Measurements from ENCODE around the gene PLET1. TPM values are rescaled to one million over a fixed set of nuclear protein-coding genes. Genes with fewer than 3 reads are reported as not detected.

Gene PLET1
- total and polyA plus RNA-seq, 2 donors (not counting 1 experiment from before 2014, with no cell fraction given) = not detected

DNA sequence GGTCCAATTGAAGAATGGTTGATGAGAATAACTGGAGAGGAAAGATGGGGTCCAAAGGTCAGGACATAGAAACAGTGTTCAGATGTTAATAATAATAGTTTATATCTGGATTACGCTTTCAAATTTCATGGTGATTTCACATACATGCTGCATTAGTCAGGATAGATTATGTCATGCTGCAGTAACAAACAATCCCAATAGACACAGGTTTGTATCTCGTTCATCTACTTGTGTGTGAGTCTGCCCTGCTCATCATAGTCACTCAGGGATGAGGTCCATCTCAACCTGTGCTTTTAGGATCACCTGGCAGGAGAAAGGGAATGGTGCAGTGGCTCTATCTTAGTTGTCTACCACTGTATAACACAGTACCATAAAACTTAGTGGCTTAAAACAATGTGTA, 48.0 kb upstream of the PLET1 start:
- Histone ChIP-seq H3K36me3 (replicated peaks in 1 of 2; ENCODE audit: control extremely low read depth in 1 of 2, control insufficient read depth in 1 of 2, extremely low read depth in 1 of 2, insufficient read depth in 2 of 2, low read length in 1 of 2) (no peaks in the 10 kb centered on the region), H3K9ac (ENCODE audit: low read length) (no peak overlapping the region), H2AFZ (ENCODE audit: insufficient read depth, low read depth, low read length, poor library complexity, severe bottlenecking) (no peak overlapping the region), H3K27ac (ENCODE audit: low read length in 2 of 2) (no peak overlapping the region), H3K79me2 (ENCODE audit: control insufficient read depth, insufficient read depth, low read length) (no peaks in the 10 kb centered on the region), H3K9me3 (ENCODE audit: control extremely low read depth in 1 of 3, control insufficient read depth in 2 of 3, insufficient read depth in 1 of 3, low read length in 2 of 3) (no peaks in the 10 kb centered on the region), H3K4me3 (ENCODE audit: control extremely low read depth in 1 of 5, extremely low read depth in 1 of 5, insufficient read depth in 1 of 5, low read depth in 2 of 5, low read length in 4 of 5) (no peak overlapping the region), H3K27me3 (replicated peaks in 1 of 4; ENCODE audit: control extremely low read depth in 1 of 4, control insufficient read depth in 3 of 4, insufficient read depth in 4 of 4, low read length in 3 of 4) (no peaks in the 10 kb centered on the region), H3K4me2 (replicated peaks; ENCODE audit: low read depth, low read length, poor library complexity, severe bottlenecking) (no peak overlapping the region), H3K4me1 (ENCODE audit: control insufficient read depth in 2 of 2, insufficient read depth in 2 of 2, low read length in 2 of 2) (no peaks in the 10 kb centered on the region), H4K20me1 (ENCODE audit: control insufficient read depth, insufficient read depth, low read length, poor library complexity, severe bottlenecking) (no peaks in the 10 kb centered on the region)
- intact Hi-C loops (cut with micrococcal nuclease) = no loop called here
- ATAC-seq (ENCODE audit: low read depth) (no peak), DNase-seq (no peak)
- ChIA-PET POLR2A (no interaction called here), CTCF (interaction anchor here (1.0 kb wide), 1 partner anchor 28 kb away, joined by 3 read pairs; no protein-coding TSS in a partner anchor)
- H3K27ac Mint-ChIP-seq = no peak overlapping the region
- TF ChIP-seq EZH2 (IDR thresholded peaks at IDR 0.05; ENCODE audit: borderline replicate concordance, insufficient read depth, low read depth, low read length, poor library complexity, severe bottlenecking) (no peak), CTCF (IDR thresholded peaks at IDR 0.05) (no peak)
- no peaks in the 10 kb centered on the region for H3K4me1 Mint-ChIP-seq
- WGBS (ENCODE audit: insufficient coverage) = no CpG with 5 or more reads among the region's 2 CpGs
- H3K27me3 Mint-ChIP-seq = no peaks in the 10 kb centered on the region
- H3K9me3 Mint-ChIP-seq (ENCODE audit: insufficient read depth) = peaks cover 5% of the 10 kb centered on the region
- no peak overlapping the region for H3K4me3 Mint-ChIP-seq

- no peaks in the 10 kb centered on the region for H3K4me1 Mint-ChIP-seq
- Histone ChIP-seq H3K79me2 (ENCODE audit: control insufficient read depth, insufficient read depth, low read length) (no peaks in the 10 kb centered on the region), H3K4me2 (replicated peaks; ENCODE audit: low read depth, low read length, poor library complexity, severe bottlenecking) (no peak overlapping the region), H3K4me1 (ENCODE audit: control insufficient read depth in 2 of 2, insufficient read depth in 2 of 2, low read length in 2 of 2) (no peaks in the 10 kb centered on the region), H4K20me1 (ENCODE audit: control insufficient read depth, insufficient read depth, low read length, poor library complexity, severe bottlenecking) (no peaks in the 10 kb centered on the region), H3K9ac (ENCODE audit: low read length) (no peak overlapping the region), H3K36me3 (replicated peaks in 1 of 2; ENCODE audit: control extremely low read depth in 1 of 2, control insufficient read depth in 1 of 2, extremely low read depth in 1 of 2, insufficient read depth in 2 of 2, low read length in 1 of 2) (no peaks in the 10 kb centered on the region), H3K27me3 (replicated peaks in 1 of 4; ENCODE audit: control extremely low read depth in 1 of 4, control insufficient read depth in 3 of 4, insufficient read depth in 4 of 4, low read length in 3 of 4) (no peaks in the 10 kb centered on the region), H3K4me3 (ENCODE audit: control extremely low read depth in 1 of 5, extremely low read depth in 1 of 5, insufficient read depth in 1 of 5, low read depth in 2 of 5, low read length in 4 of 5) (no peak overlapping the region), H3K27ac (ENCODE audit: low read length in 2 of 2) (no peak overlapping the region), H3K9me3 (ENCODE audit: control extremely low read depth in 1 of 3, control insufficient read depth in 2 of 3, insufficient read depth in 1 of 3, low read length in 2 of 3) (no peaks in the 10 kb centered on the region), H2AFZ (ENCODE audit: insufficient read depth, low read depth, low read length, poor library complexity, severe bottlenecking) (no peak overlapping the region)
- TF ChIP-seq CTCF (IDR thresholded peaks at IDR 0.05) = no peak
- no peak overlapping the region for H3K27ac Mint-ChIP-seq
- DNase-seq = no peak
- no peak for ATAC-seq (ENCODE audit: low read depth)
- H3K9me3 Mint-ChIP-seq (ENCODE audit: insufficient read depth) = peaks cover 5% of the 10 kb centered on the region
- H3K27me3 Mint-ChIP-seq = no peaks in the 10 kb centered on the region
- intact Hi-C loops (cut with micrococcal nuclease) = no loop called here
- ChIA-PET POLR2A (no interaction called here), CTCF (no interaction called here)
- H3K4me3 Mint-ChIP-seq = no peak overlapping the region
Measured at GRCh38 chr11:112307616-112308015, 47.0 kb upstream of the PLET1 start.

All from B cell (primary cell).